IPS-11a (cell line): ENCODE measurements around the gene UTF1.
"Not testable (repeated sequence)": the region's sequence is repeated elsewhere in the genome, so short reads cannot be mapped to it uniquely, and the experiment has no call there.

ENCODE experiments used
- H3K4me3 ChIP-seq: one replicate; pipeline ENCODE4 v1.5.1; 2013; ENCODE audit warnings: low read depth, low read length, control low read depth

UTF1 gene

DNA sequence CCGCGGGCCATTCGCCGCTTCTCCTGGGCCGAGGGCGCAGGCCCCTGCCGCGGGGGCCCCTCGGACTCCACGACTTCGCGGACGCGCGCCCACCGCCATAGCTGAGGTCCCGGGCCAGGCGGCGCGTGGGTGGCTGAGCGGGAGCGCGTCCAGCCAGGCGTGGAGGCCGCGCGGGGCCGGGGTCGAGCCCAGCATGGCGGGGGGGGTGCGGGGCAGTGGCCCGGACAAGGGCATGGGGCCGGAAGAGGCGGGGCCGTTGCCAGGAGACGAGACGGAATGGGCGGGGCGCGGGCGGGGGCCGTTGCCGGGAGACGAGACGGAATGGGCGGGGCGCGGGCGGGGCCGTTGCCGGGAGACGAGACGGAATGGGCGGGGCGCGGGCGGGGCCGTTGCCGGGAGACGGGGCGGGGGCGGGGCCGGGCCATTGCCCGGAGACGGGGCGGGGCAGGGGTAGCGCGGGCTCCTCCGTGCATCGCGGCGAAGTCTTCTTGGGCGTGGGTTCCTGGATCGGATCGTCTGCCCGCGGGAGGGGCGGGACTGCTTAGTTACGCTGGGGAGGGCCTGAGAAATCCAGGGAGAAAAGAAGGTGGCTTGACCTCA lies 31.8 kb downstream of the UTF1 start:
- H3K4me3 ChIP-seq, result peak overlapping the region; percentile 48

DNA sequence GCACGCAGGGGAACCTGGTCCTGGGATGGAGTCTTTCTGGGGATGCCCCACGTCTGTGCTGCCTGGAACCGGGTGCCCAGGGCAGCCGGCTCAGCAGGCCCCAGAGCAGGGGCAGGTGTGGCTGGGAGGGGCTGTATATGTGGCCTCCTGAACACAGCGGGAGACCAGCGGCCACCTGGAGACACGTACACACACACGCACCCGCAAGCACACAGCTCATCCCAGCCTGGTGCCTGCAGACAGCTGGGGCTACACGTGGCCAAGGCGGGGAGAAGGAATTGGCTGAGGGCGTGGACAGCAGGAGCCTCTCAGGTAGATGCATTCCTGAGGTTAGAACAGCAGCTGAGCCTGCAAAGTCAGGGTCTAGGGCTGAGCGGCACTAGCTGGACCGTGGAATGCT lies 32.7 kb downstream of the UTF1 start:
- no peak overlapping the region for H3K4me3 ChIP-seq

DNA sequence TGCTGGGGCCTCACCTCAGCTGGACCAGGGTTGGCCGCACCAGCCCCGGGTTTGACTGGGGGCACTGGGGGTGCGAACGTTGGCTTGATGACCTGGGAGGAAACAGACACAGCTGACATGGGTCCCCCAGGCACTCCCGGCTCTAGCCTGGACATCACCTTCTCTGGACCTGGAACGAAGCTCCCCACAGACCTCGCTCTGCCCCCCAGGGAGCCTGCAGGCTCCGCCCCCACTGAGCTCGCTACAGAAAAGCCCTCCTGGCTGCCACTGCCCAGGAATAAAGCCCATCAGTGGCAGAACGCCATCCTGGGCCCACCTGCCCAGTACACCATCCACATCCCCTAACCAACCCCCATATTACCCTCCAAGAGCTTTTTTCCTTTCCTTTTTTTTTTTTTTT lies 33.7 kb downstream of the UTF1 start:
- H3K4me3 ChIP-seq, result no peak overlapping the region

DNA sequence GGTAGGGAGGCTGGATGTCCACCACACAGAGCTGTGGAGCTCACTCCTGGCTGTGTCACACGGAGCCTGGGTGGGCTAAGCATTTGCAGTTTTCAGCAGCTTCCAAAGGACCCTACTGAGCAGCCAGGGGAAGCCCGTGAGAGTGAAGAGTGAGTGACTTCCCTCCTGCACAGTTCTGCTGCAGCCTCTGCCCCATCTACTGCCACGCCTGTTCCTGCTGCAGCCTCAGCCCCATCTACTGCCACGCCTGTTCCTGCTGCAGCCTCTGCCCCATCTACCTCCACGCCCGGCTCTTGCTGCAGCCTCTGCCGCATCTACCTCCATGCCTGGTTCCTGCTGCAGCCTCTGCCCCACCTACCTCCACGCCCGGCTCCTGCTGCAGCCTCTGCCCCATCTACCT lies 34.4 kb downstream of the UTF1 start:
- no peak overlapping the region for H3K4me3 ChIP-seq

DNA sequence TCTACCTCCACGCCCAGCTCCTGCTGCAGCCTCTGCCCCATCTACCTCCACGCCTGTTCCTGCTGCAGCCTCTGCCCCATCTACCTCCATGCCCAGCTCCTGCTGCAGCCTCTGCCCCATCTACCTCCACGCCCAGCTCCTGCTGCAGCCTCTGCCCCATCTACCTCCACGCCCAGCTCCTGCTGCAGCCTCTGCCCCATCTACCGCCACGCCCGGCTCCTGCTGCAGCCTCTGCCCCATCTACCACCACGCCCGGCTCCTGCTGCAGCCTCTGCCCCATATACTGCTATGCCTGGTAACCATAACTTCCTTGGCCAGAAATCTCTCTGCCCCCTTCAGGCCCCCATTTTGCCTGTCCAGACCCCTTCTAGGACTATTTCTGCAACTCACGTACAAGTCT lies 35.0 kb downstream of the UTF1 start:
- H3K4me3 ChIP-seq, result not testable (repeated sequence)

DNA sequence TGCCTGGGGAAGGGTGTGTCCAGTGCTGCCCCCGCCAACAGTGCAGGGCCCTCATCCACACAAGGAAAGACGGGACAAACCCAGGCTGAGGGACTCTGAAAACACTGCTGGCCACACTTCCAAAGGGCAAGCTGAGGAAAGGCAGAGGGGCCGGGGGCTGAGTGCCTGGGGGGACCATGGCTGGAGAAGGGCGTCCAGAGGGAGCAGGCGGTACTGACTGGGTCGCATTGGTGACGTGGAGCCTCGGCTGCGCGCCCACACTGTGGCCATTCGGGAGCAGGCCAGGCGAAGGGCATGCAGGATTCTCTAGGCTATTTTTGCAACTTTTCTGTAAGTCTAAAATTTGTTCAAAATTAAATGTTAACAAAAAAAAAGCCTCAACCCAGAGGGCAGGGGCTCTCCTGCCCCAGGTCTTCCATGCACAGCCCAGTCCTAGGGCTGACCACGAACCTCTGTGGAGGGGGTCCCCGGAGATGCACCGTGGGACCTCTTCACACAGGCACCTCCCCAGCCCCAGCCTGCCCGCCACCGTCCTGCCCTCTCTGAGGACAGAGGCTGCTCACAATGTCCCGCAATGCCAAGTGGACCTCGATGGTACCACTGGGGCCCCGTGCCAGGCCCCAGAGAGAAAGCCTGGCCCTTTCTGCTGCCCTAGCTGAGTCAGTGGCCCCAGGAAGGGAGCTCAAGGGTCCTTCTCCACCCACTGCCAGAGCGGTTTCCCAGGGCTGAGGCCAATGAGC lies 36.2 kb downstream of the UTF1 start:
- no peak overlapping the region for H3K4me3 ChIP-seq

DNA sequence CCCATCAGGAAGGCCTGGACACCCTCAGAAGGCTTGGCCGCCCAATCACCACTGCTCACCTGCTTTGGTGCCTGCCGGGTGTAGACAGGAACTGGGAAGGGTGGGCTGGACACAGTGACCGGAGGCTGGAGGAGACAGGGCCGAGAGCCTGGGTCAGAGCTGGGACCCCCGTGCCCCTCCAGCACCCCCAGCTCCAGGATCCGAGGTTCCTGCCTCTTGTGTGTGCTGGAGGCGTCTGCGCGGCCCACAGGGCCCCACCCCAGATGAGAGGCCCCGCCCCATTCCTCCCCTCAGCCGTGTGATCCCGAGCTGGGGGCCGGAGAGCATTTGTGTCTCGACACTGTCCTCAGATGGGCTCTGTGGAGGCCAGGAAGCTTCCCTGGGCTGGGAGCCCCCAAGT lies 37.3 kb downstream of the UTF1 start:
- no peak overlapping the region for H3K4me3 ChIP-seq

DNA sequence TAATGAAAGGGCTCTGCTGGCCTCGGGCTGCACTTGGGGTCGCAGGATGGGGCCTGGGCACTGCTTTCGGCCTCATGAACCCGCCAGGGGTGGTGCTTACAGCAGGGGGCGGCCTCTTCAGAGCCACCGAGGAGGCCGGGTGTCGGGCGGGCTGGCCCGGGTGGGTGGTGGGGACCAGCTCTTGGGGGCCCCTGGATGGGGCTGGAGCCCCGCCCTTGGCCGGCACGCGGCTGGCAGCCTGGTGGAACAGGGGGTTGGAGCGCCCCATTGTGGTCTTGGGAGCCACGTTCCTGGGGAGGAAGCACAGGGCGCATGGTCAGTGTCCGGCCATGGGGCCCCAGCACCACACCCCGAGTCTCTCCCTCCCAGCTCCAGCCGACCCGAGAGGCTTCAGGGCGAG lies 37.8 kb downstream of the UTF1 start:
- no peak overlapping the region for H3K4me3 ChIP-seq

DNA sequence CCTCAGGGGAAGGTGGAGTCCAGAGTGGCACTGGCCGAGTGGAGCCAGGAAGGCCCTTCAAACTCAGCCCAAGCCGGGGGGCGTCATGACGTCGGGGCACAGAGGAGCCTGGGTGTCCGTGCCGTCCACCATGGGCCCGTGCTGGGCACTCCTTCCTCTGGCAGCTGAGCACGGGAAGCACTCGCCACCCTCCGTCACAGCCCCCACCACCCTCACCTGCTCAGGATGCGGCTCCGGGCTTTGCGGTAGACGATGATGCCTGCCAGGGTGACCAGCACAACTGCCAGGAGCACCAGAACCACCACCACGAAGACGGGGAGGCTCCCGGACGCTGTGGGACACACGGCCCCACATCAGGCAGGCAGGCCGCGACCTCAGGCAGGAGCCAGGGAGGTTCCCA lies 38.5 kb downstream of the UTF1 start:
- H3K4me3 ChIP-seq, result no peak overlapping the region

DNA sequence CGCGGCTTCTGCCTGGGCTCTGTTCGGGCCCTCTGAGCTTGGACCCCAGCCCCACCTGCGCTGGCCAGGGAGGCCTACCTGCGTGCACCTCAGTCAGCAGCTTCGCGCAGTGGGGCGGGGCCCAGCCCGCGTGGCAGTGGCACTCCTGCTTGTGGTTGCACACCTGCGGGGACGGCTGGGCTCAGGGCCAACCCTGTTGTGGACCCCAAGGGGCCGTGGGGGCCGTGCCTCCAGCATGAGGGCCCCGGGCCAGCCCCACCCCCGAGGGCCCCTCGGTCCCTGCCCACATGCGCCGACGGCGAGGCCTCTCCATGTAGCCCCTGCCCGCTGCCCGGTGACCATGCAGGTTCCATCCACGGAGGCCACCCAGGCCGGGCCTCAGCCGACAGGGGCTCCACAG lies 39.4 kb downstream of the UTF1 start:
- no peak overlapping the region for H3K4me3 ChIP-seq

DNA sequence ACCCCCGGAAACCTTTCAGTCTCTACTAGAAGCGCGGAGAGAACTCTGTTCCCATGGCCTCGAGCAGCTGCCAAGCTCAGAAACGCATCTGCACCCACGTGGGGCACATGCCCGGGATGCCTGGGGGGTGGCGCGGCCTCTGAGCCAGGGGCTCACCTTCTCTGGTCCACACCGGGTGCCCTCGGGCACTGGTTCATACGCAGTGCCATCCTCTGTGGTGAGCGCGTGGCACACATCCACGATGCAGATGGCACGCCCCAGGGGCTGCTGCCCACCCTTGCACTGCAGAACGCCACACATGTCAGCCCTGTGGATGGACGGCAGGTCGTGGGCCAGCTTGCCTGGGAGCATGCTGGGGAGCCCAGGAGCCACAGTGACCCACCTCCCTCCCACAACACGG lies 40.2 kb downstream of the UTF1 start:
- H3K4me3 ChIP-seq, result no peak overlapping the region

DNA sequence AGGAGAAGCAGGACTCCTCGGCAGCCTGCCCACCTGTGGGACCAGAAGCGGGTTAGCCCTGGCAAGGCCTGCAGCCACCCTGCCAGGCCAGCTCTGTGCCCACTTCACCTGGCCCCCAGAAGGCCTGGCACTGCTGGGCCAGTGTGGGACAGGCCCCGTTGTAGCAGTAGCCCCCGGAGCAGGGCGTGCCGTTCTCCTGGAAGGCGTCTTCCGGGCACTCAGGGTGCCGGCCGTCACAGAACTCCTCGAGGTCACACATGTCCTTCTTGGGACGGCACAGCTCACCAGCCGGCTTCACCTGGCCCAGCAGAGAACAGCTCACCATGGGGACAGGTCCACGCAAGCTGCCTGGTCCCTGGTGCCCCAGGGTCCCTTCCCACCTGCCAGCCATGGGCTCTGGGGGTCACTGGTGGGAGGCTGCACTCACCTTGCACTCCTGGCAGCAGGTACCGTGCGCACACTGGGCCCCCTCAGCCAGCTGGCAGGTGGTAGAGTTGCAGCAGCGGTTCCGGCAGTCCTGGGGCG lies 40.8 kb downstream of the UTF1 start:
- no peak overlapping the region for H3K4me3 ChIP-seq

DNA sequence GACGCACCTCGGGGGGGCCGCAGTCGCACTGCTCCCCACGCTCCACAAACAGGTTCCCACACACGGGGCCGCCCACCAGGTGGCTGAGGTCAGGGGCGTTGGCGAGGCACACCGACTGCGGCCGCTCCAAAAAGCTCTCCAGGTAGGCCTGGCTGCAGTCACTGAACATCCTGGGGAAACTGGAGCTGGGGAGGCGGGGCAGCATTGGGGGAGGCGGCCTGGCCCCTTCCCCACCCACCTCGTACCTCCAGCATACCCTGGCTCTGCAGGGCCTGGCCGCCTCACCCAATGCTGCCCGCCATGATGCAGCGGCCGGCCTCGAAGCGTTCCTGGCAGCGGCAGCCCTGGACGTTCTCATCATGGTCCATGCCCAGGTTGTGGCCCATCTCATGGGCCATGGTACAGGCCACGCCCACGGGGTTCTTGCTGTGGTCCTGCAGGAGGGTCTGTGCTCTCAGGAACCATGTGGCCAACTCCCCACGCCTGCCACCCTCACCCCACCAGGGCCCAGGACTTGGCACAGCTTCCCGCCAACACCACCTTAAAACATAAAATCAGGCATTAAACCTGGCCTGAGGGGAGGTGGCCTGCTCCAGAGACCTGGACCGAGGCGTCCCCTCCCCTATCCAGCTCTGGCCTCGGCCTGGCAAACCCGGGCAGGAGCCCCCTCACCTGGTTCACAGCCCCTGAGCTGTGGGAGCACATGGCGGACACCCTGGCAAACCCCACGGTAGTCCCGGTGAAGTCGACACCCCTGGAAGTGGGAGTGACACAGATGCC lies 41.7 kb downstream of the UTF1 start:
- H3K4me3 ChIP-seq, result no peak overlapping the region

DNA sequence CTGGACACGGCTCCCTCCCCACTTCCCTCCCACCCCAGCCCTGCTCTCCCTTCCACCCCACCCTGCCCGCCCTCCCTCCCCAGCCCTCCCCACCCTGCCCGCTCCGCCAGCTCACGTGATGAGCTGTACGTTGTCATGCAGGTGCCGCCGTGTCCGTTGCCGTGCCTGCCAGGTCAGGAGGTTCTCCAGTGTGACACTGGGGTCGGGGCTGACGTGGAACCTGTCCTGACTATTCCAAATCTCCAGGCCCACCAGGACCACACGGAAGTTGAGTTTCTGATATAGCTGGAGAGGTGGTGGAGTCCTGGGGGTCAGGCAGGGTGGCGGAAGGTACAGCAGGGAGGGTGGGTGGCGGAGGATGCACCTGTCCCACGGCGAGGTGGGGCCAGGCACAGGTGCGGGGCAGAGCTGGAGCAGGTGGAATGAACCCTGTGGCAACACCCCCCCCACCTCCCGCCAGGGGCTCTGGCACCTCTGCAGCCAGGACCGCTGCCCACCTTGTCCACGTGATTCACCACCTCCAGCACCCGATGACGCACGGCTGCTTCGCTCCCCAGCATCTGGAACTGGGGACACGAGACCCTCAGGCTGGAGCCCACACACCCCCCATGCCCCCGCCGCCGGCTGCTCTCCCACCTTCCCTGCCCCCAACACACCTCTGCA lies 42.4 kb downstream of the UTF1 start:
- H3K4me3 ChIP-seq, result no peak overlapping the region

DNA sequence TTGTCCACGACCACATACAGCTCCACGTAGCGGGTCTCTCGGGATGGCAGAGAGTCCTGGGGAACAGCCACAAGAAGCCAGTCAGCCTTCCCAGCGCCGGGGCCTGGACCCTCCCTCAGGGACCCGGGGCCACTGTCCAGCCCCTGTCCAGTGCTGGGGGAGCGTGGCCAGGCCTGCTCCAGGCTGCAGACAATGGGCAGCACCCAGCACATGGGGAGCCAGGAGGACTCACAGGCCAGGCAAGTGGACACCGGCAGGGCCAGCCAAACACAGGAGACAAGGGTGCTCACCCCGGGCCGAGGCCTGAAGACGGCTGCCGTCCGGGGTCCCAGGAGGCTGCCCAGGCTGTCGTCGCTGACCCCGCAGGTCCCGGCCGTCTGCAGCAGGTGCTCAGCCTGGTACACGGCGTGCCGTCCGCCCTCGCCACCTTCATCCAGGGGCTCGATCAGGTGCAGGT lies 43.0 kb downstream of the UTF1 start:
- H3K4me3 ChIP-seq, result no peak overlapping the region

DNA sequence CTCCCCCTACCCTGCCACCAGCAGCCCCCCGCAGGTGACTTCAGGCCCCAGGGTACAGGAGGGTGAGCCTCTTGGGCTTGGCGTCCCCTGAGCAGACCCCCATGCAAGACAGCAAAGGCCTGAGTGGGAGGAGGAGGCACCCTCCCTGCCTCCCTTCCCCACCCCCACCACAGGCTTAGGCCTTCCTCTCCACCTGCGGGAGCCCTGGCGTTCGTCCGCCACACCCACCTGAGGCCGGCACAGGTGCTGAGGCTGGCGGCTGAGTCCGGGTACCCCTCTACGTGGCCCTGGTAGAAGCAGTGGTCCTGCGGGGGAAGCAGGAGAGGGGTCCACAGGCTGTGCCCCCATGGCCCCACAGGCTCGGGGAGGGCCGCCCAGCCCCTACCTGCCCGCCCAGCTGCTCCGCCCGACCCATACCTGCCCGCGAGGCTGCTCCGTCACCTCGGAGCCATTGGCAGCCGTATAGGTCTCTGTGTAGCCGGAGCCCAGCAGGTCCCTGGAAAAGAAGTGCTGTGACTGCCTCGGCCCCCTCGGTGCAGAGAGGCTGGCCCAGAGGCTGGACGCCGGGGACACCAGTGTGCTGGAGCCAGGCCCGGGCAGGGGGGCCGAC lies 43.6 kb downstream of the UTF1 start:
- H3K4me3 ChIP-seq, result no peak overlapping the region

DNA sequence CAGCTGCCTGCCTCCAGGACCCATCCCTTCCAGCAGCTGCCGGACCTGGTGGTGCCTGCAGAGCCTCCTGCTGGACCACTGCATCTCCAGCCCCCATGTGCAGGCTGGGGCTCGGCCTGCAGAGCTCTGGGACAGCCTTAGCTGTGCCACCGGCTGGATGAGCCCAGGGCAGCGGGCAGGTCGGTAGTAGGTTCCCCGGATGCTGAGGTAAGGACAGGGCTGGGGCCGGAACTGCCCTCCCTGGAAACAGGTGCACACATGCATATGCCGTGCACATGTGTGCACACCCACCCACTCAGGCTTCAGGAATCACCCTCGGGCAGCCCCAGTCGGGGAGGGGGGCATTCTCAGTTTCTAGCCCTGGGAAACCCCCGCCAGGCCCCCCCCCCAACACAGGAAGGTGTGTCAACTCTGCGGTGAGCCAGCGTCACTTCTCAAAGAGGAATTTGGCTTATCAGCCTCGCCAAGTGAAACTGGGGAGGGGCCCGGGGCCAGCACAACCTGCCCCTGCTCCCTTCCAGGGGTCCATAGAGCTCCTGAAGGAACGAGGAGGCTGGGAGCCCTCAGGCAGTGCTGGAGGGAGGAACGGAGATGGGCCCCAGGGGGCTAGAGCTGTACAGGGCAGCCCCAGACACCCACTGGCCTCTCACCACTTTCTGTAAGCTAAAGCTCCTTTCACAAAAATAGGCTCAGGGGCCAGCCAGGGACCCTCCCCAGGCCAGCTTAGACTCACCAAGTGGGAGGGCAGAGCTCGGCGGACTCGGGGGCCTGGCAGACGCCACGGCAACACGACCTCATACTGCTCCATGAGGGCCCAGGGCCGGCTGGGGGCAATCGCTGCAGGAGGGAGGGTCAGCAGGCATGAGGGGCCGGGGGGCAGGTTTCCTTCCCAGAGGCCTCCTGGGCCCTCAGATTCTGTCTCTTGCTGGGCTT lies 45.0 kb downstream of the UTF1 start:
- no peak overlapping the region for H3K4me3 ChIP-seq

DNA sequence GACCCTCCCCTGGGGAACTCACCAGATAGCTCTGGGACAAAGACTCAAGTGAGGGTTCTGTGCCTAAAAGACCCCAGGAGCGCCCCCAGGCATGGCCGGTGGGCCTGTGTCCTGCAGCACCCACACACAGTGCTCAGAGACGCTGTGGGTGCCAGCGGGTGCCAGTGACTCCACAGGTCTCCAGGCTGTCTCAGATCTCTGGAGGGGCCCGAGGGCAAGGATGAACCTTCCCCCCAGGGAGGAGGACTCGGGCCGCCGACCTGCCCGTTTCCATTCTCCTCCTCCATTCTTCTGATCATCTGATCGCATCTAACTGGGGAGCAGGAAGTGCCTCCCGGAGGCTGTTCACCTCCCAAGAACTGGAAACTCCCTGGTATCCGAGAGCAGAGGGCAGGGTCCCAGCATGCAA lies 45.7 kb downstream of the UTF1 start:
- H3K4me3 ChIP-seq, result no peak overlapping the region

DNA sequence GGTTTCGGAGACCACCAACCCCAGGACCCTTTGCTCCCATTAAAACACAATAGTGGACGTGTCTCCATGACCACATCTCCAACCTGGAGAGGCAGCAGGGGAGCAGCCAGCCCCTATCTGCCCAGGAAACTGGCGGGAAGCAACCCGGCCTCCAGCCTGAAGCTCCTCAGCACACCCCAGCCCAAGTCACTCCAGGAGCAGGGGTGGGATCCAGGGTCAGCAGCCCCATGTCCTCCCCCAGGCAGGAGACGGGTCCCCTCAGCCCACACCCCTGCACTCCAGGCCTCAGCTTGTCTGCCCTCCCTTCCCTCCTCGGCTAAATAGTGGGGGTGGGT lies 46.0 kb downstream of the UTF1 start:
- no peak overlapping the region for H3K4me3 ChIP-seq
